Vagina (tissue), 2 donors: ENCODE results near the gene CMYA5. TPM values are rescaled to one million over a fixed set of nuclear protein-coding genes. Genes with fewer than 3 reads are reported as not detected.

Source experiments
- DNase-seq, 2 donors: peaks; one replicate each; pipeline ENCODE4 v3.0.0-alpha.2; 2017; ENCODE audit errors: extremely low spot score in 2 of 2
- H3K27ac ChIP-seq: fragments of 200-600 bp; sonication (generic); one replicate; pipeline ENCODE4 v1.5.1; 2019
- H3K27me3 ChIP-seq: fragments of 200-600 bp; sonication (generic); one replicate; pipeline ENCODE4 v1.5.1; 2019
- H3K36me3 ChIP-seq, 2 donors: fragments of 200-600 bp; sonication (generic); one replicate each; pipeline ENCODE4 v1.5.1; 2017 to 2019
- H3K4me1 ChIP-seq: fragments of 200-600 bp; sonication (generic); one replicate; pipeline ENCODE4 v1.5.1; 2019
- H3K4me3 ChIP-seq, 2 donors: fragments of 200-600 bp; sonication (generic); 1 replicate in 1 of 2; 2 replicates in 1 of 2; pipeline ENCODE4 v1.5.1; 2016 to 2019
- H3K9me3 ChIP-seq: fragments of 200-600 bp; sonication (generic); one replicate; pipeline ENCODE4 v1.5.1; 2019
- POLR2A ChIP-seq, 2 donors: fragments of 450-650 bp; IDR thresholded peaks; one replicate each; pipeline ENCODE4 v1.6.1; 2017; ENCODE audit warnings: antibody characterized with exemption in 2 of 2, mild to moderate bottlenecking in 2 of 2, moderate library complexity in 2 of 2
- POLR2AphosphoS5 ChIP-seq, 2 donors: sonication (generic); formaldehyde crosslinking; IDR thresholded peaks; one replicate each; pipeline ENCODE4 v1.9.0; 2017; ENCODE audit warnings: antibody characterized with exemption in 2 of 2, mild to moderate bottlenecking in 2 of 2, low read depth in 1 of 2; ENCODE audit not compliant: insufficient read depth in 1 of 2
- intact Hi-C: fragments of 100-400 bp; cut with DNase I; formaldehyde crosslinking; loops from one replicate; pipeline ENCODE4 v1.15.1; 2023
- total RNA-seq: library from RNA; depleted of rRNA; stranded (reverse); fragments of >200 nt; gene quantifications from one replicate; pipeline ENCODE4 v1.2.3, GENCODE V29; 2016
- TF ChIP-seq, protein P1 (sequence below), 3 experiments: fragments of 450-650 bp in 2 of 3; fragments of 200-600 bp in 1 of 3; sonication (generic) in 1 of 3; IDR thresholded peaks; one replicate each; pipeline ENCODE4 v1.5.1; 2017 to 2019; ENCODE audit warnings: antibody characterized with exemption in 3 of 3, mild to moderate bottlenecking in 2 of 3, moderate library complexity in 2 of 3

Gene CMYA5
- total RNA-seq, 1 donor from 2014 or later = 10.1 TPM

DNA sequence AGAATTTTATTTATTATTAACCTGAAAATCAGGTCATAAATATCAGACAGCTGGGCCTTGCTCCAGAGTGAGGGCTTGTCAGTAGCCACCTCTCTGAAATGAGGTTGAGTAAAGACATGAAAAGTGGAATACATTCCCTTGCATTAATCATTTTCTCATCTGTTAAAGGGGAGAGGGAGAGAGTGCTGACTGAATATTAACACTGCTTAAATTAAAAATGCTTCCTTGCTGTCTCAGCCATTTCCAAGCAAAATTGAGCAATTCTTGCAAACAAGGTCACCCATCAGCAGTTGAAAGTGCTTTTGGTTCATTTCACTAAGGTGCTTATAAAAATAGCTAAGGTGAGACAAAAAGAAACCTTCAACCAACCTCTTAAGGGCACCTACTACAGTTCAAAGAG is 102.8 kb downstream of the CMYA5 start:
- intact Hi-C loops = no loop called here

DNA sequence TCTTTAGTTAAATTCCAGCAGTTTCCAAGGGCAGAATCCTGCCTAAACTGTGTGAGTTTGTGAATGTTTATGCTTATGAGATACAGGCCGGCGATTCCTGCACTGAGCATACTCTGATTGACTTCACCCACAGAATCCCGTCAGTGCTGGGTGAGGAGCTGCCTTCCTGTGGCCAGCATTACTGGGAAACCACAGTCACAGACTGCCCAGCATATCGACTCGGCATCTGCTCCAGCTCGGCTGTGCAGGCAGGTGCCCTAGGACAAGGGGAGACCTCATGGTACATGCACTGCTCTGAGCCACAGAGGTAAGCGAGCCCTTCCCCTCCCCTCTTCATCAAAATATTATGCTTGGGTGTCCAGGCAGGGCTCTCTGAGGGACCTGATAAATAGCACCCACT is 103.7 kb downstream of the CMYA5 start:
- Histone ChIP-seq H3K27me3 (no peaks in the 10 kb centered on the region), H3K4me3 (no peak overlapping the region), H3K4me1 (no peaks in the 10 kb centered on the region), H3K9me3 (no peaks in the 10 kb centered on the region), H3K27ac (no peak overlapping the region), H3K36me3 (no peaks in the 10 kb centered on the region)
- no peak for TF ChIP-seq POLR2AphosphoS5 (IDR thresholded peaks at IDR 0.05; ENCODE audit: insufficient read depth in 1 of 2, low read depth in 1 of 2)
- TF ChIP-seq, protein P1, sequence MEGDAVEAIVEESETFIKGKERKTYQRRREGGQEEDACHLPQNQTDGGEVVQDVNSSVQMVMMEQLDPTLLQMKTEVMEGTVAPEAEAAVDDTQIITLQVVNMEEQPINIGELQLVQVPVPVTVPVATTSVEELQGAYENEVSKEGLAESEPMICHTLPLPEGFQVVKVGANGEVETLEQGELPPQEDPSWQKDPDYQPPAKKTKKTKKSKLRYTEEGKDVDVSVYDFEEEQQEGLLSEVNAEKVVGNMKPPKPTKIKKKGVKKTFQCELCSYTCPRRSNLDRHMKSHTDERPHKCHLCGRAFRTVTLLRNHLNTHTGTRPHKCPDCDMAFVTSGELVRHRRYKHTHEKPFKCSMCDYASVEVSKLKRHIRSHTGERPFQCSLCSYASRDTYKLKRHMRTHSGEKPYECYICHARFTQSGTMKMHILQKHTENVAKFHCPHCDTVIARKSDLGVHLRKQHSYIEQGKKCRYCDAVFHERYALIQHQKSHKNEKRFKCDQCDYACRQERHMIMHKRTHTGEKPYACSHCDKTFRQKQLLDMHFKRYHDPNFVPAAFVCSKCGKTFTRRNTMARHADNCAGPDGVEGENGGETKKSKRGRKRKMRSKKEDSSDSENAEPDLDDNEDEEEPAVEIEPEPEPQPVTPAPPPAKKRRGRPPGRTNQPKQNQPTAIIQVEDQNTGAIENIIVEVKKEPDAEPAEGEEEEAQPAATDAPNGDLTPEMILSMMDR (IDR thresholded peaks at IDR 0.05) = no peak
- no peak for TF ChIP-seq POLR2A (IDR thresholded peaks at IDR 0.05)
- intact Hi-C loops = no loop called here
- DNase-seq = no peak

More for the DNA sequence above, 102.8 kb downstream of the CMYA5 start:
- no peaks in the 10 kb centered on the region for H3K4me1 ChIP-seq
- H3K27me3 ChIP-seq = no peaks in the 10 kb centered on the region
- no peak overlapping the region for H3K27ac ChIP-seq
- no peaks in the 10 kb centered on the region for H3K36me3 ChIP-seq
- H3K4me3 ChIP-seq = no peak overlapping the region
- DNase-seq = no peak
- no peak for TF ChIP-seq POLR2A (IDR thresholded peaks at IDR 0.05)
- TF ChIP-seq, protein P1 (IDR thresholded peaks at IDR 0.05) = no peak
- no peak for TF ChIP-seq POLR2AphosphoS5 (IDR thresholded peaks at IDR 0.05; ENCODE audit: insufficient read depth in 1 of 2, low read depth in 1 of 2)
- no peaks in the 10 kb centered on the region for H3K9me3 ChIP-seq

DNA sequence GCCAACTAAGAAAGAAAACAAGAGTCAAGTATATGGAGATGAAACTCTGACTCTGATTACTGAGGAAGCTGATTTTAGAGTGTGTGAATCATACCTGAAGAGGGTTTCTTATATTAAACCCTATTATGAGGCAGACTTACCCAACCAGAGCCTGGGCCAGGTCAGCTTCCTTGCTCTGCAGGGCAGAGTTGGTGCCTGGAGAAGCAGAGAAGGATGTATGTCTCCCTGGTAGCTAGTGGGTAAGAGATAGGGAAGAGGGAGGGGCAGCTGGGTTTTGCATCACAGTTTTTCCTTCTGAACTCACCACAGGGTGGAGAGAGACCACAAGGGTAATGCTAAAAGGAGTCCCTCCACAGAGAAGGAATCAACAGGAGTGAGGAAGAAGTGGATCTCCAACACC is 104.1 kb downstream of the CMYA5 start:
- TF ChIP-seq, protein P1 (IDR thresholded peaks at IDR 0.05) = no peak
- TF ChIP-seq POLR2AphosphoS5 (IDR thresholded peaks at IDR 0.05; ENCODE audit: insufficient read depth in 1 of 2, low read depth in 1 of 2) (no peak), POLR2A (IDR thresholded peaks at IDR 0.05) (no peak)
- H3K4me3 ChIP-seq = no peak overlapping the region
- H3K36me3 ChIP-seq = no peaks in the 10 kb centered on the region
- H3K27me3 ChIP-seq = no peaks in the 10 kb centered on the region
- no peaks in the 10 kb centered on the region for H3K4me1 ChIP-seq
- intact Hi-C loops = no loop called here
- DNase-seq = no peak
- H3K27ac ChIP-seq = no peak overlapping the region
- H3K9me3 ChIP-seq = no peaks in the 10 kb centered on the region

DNA sequence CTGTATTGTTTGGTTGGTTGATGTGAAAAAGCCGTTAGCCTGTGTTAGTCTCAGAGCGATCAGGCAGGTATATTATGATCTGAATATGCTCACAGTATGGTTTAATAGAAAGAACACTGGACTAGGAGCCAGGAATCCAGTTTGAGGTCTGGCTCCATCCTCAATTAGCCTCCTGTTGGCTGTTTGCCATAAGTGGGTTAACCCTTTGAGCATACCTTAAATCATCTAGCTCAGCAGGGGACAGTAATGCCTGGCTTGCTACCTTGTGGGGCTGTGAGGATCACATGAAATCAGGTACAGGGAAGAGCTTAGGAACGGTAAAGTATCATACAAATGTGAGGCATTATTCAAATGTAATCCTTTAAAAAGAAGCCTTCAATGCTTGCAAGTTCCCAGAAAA is 104.7 kb downstream of the CMYA5 start:
- DNase-seq = no peak
- no peak overlapping the region for H3K27ac ChIP-seq
- intact Hi-C loops = no loop called here

DNA sequence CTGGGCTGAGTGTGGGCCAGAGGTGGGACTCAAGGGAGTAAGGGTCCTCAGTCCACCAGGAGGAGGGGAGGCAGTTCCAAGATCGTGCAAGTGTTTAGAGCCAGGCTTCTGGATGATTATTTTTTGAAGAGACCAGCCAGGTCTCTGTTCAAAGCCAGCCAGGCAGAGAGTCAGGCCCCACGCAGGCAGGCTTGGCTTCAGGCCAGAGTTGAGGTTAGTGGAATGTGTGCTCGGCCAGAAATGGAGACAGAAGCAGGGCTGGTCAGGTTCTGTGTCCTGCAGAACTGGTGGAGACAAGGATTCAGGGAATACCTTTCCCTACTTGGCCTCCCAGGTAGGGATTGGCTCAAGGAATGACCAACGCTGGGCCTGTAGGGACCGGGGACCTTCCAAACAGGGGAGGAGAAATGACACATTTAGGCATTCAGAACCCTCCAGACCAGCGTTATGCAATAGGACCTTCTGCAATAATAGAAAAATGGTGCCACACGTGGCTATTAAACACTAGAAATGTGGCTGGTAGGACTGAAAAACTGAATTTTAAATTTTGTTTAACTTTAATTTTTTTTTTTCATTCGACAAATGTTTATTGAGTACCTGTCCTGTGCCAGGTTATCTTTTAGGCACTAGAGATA is 106.2 kb downstream of the CMYA5 start:
- Histone ChIP-seq H3K27ac (no peak overlapping the region), H3K36me3 (no peaks in the 10 kb centered on the region), H3K27me3 (no peaks in the 10 kb centered on the region), H3K9me3 (no peaks in the 10 kb centered on the region), H3K4me1 (no peaks in the 10 kb centered on the region), H3K4me3 (no peak overlapping the region)
- TF ChIP-seq POLR2A (IDR thresholded peaks at IDR 0.05) = no peak
- TF ChIP-seq POLR2AphosphoS5 (IDR thresholded peaks at IDR 0.05; ENCODE audit: insufficient read depth in 1 of 2, low read depth in 1 of 2) = no peak
- TF ChIP-seq, protein P1 (IDR thresholded peaks at IDR 0.05) = no peak
- intact Hi-C loops = no loop called here
- no peak for DNase-seq

More for the DNA sequence above, 104.7 kb downstream of the CMYA5 start:
- Histone ChIP-seq H3K27me3 (no peaks in the 10 kb centered on the region), H3K9me3 (no peaks in the 10 kb centered on the region), H3K4me1 (no peaks in the 10 kb centered on the region), H3K4me3 (no peak overlapping the region), H3K36me3 (no peaks in the 10 kb centered on the region)
- TF ChIP-seq POLR2A (IDR thresholded peaks at IDR 0.05) (no peak), POLR2AphosphoS5 (IDR thresholded peaks at IDR 0.05; ENCODE audit: insufficient read depth in 1 of 2, low read depth in 1 of 2) (no peak)
- TF ChIP-seq, protein P1 (IDR thresholded peaks at IDR 0.05) = no peak
